OCI-LY3 (cell line): Measurements from ENCODE around the gene MGAT4A.

ENCODE experiments used
- EZH2phosphoT487 ChIP-seq: fragments of 200-600 bp; shearing (Covaris generic); IDR thresholded peaks from 2 replicates; pipeline ENCODE4 v1.6.1; 2018; ENCODE audit warnings: antibody characterized with exemption, mixed run types, low read depth
- TF ChIP-seq, protein P1 (sequence below): fragments of 200-600, 300-600 bp; sonication (generic); IDR thresholded peaks from 2 replicates; pipeline ENCODE4 v1.5.1; 2014; ENCODE audit warnings: antibody characterized with exemption, low read length, low read depth

DNA sequence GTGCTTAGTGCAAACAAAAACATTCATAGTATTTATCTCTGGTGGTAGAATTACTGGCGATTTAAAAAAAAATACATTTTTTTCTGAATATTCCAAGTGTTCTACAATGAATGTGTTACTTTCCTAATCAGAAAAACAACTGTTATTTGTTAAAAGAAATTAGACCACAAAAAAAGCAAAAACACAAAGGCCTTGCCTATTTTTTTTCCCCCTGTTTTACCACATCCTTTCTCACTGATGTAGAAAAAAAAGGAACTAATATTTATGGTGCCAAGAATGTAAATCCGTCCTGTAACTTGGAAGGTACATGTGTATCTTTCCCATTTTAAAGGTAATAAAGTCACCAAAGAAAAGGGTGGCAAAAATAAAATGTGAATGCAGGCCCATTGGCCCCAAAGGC is 28.4 kb upstream of the MGAT4A start:
- TF ChIP-seq, protein P1, sequence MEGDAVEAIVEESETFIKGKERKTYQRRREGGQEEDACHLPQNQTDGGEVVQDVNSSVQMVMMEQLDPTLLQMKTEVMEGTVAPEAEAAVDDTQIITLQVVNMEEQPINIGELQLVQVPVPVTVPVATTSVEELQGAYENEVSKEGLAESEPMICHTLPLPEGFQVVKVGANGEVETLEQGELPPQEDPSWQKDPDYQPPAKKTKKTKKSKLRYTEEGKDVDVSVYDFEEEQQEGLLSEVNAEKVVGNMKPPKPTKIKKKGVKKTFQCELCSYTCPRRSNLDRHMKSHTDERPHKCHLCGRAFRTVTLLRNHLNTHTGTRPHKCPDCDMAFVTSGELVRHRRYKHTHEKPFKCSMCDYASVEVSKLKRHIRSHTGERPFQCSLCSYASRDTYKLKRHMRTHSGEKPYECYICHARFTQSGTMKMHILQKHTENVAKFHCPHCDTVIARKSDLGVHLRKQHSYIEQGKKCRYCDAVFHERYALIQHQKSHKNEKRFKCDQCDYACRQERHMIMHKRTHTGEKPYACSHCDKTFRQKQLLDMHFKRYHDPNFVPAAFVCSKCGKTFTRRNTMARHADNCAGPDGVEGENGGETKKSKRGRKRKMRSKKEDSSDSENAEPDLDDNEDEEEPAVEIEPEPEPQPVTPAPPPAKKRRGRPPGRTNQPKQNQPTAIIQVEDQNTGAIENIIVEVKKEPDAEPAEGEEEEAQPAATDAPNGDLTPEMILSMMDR: no peak
- TF ChIP-seq EZH2phosphoT487: no peak
